Measurements from ENCODE around the gene DLL4. TPM values are rescaled to one million over a fixed set of nuclear protein-coding genes. Genes with fewer than 3 reads are reported as not detected.

The DLL4 gene
- total RNA-seq, 2 experiments from 2014 or later: 0.15 to 0.19 TPM

GRCh38 chr15:40892447-40893012 lies 36.6 kb upstream of the DLL4 start:
- no peak overlapping the region for H3K4me3 ChIP-seq (ENCODE audit: low read depth, low read length, poor library complexity, severe bottlenecking)
- H3K4me1 ChIP-seq (ENCODE audit: insufficient read depth, low read length, poor library complexity, severe bottlenecking): peaks cover 36% of the 10 kb centered on the region
- ChIA-PET POLR2A (interaction anchor here (0.7 to 4.5 kb wide), 6 partner anchors 10 to 84 kb away, joined by 3 to 34 read pairs (median 4); no protein-coding TSS in a partner anchor), CTCF (ENCODE audit: unreplicated experiment) (interaction anchor here (1.0 to 1.9 kb wide), 4 partner anchors 16 to 123 kb away, joined by 3 to 63 read pairs (median 4); no protein-coding TSS in a partner anchor)
- BruUV-seq (replicated peaks): no TSS peak
- H3K27ac ChIP-seq (ENCODE audit: low read depth, low read length, poor library complexity, severe bottlenecking): no peak overlapping the region
- DNase-seq (ENCODE audit: low spot score): no peak
- no peaks in the 10 kb centered on the region for H3K9me3 ChIP-seq (ENCODE audit: low read length)
- H2AFZ ChIP-seq (ENCODE audit: low read length): no peak overlapping the region; the same call in 1 of the 2 replicates
- no peak for TF ChIP-seq EZH2phosphoT487 (IDR thresholded peaks at IDR 0.05; ENCODE audit: borderline replicate concordance, low read depth, low read length)
- TF ChIP-seq, protein P1, sequence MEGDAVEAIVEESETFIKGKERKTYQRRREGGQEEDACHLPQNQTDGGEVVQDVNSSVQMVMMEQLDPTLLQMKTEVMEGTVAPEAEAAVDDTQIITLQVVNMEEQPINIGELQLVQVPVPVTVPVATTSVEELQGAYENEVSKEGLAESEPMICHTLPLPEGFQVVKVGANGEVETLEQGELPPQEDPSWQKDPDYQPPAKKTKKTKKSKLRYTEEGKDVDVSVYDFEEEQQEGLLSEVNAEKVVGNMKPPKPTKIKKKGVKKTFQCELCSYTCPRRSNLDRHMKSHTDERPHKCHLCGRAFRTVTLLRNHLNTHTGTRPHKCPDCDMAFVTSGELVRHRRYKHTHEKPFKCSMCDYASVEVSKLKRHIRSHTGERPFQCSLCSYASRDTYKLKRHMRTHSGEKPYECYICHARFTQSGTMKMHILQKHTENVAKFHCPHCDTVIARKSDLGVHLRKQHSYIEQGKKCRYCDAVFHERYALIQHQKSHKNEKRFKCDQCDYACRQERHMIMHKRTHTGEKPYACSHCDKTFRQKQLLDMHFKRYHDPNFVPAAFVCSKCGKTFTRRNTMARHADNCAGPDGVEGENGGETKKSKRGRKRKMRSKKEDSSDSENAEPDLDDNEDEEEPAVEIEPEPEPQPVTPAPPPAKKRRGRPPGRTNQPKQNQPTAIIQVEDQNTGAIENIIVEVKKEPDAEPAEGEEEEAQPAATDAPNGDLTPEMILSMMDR (conservative IDR thresholded peaks at IDR 0.05; ENCODE audit: low read length): no peak
- H3K9me2 ChIP-seq (ENCODE audit: insufficient read depth, low read length): no peaks in the 10 kb centered on the region
- peaks cover 18% of the 10 kb centered on the region; the same call in 1 of the 2 replicates for H3K79me2 ChIP-seq (ENCODE audit: insufficient read depth, low read depth, low read length)
- H4K20me1 ChIP-seq (ENCODE audit: insufficient read depth, low read length): 0 out of 2 replicates have a peak, but pooled peaks cover 4% of the 10 kb centered on the region
- H3K36me3 ChIP-seq (ENCODE audit: insufficient read depth, low read length): peaks cover 17% of the 10 kb centered on the region
- intact Hi-C loops (cut with micrococcal nuclease; ENCODE audit: unreplicated experiment): loop anchor here (5.0 kb wide), 5 partner anchors 125 to 325 kb away; partner anchors contain the start of genes C15orf62, CCDC32, RAD51 and RPUSD2
- H3K4me2 ChIP-seq (ENCODE audit: low read length): no peak overlapping the region

GRCh38 chr15:40893019-40893670 lies 36.0 kb upstream of the DLL4 start:
- Histone ChIP-seq H3K9me3 (ENCODE audit: low read length) (no peaks in the 10 kb centered on the region), H3K27ac (ENCODE audit: low read depth, low read length, poor library complexity, severe bottlenecking) (no peak overlapping the region)

More at GRCh38 chr15:40893019-40893670, 36.0 kb upstream of the DLL4 start:
- Histone ChIP-seq H3K9me2 (ENCODE audit: insufficient read depth, low read length) (no peaks in the 10 kb centered on the region), H2AFZ (ENCODE audit: low read length) (no peak overlapping the region), H3K36me3 (ENCODE audit: insufficient read depth, low read length) (peaks cover 20% of the 10 kb centered on the region), H3K4me3 (ENCODE audit: low read depth, low read length, poor library complexity, severe bottlenecking) (no peak overlapping the region), H4K20me1 (ENCODE audit: insufficient read depth, low read length) (0 out of 2 replicates have a peak, but pooled peaks cover 4% of the 10 kb centered on the region), H3K4me2 (ENCODE audit: low read length) (no peak overlapping the region), H3K4me1 (ENCODE audit: insufficient read depth, low read length, poor library complexity, severe bottlenecking) (peaks cover 36% of the 10 kb centered on the region), H3K79me2 (ENCODE audit: insufficient read depth, low read depth, low read length) (peaks cover 18% of the 10 kb centered on the region; the same call in 1 of the 2 replicates)
- ChIA-PET CTCF (ENCODE audit: unreplicated experiment) (interaction anchor here (0.5 to 4.2 kb wide), 3 partner anchors 35 to 1467 kb away, joined by 3 to 70 read pairs (median 63); no protein-coding TSS in a partner anchor), POLR2A (interaction anchor here (2.9 kb wide), 1 partner anchor 35 kb away, joined by 28 read pairs; no protein-coding TSS in a partner anchor)
- TF ChIP-seq EZH2phosphoT487 (IDR thresholded peaks at IDR 0.05; ENCODE audit: borderline replicate concordance, low read depth, low read length): no peak
- TF ChIP-seq, protein P1 (conservative IDR thresholded peaks at IDR 0.05; ENCODE audit: low read length): no peak
- BruUV-seq (replicated peaks): no TSS peak
- no peak for DNase-seq (ENCODE audit: low spot score)
- intact Hi-C loops (cut with micrococcal nuclease; ENCODE audit: unreplicated experiment): loop anchor here (5.0 kb wide), 5 partner anchors 126 to 326 kb away; partner anchors contain the start of genes C15orf62, CCDC32, RAD51 and RPUSD2
